H1 (cell line): ENCODE results near the gene ASCC1. TPM values are rescaled to one million over a fixed set of nuclear protein-coding genes. Genes with fewer than 3 reads are reported as not detected.

Experiments used
- NANOG ChIP-seq: IDR thresholded peaks from 2 replicates; pipeline ENCODE4 v1.6.1; 2011; ENCODE audit warnings: low read length, low read depth, mild to moderate bottlenecking, inconsistent platforms; ENCODE audit not compliant: insufficient read depth, poor library complexity, severe bottlenecking
- SIX5 ChIP-seq: IDR thresholded peaks from 2 replicates; pipeline ENCODE4 v1.6.1; 2011; ENCODE audit warnings: mild to moderate bottlenecking, low read depth, low read length
- TBP ChIP-seq: IDR thresholded peaks from 2 replicates; pipeline ENCODE4 v1.6.1; 2011; ENCODE audit warnings: low read depth, low read length, improper control_type of control experiment
- polyA plus RNA-seq, 7 experiments: library from polyadenylated mRNA; depleted of rRNA in 3 of 7; stranded (reverse) in 5 of 7; unstranded in 2 of 7; fragments of >200 nt in 5 of 7; fragments of 200-250 nt in 2 of 7; gene quantifications; 1 replicate in 5 of 7; 2 replicates in 1 of 7; 4 replicates in 1 of 7; pipeline versions ENCODE4 v1.2.1 to v1.2.3, GENCODE V29; 2011 to 2013; ENCODE audit warnings: missing spikeins in 2 of 7, mixed read lengths in 2 of 7
- total RNA-seq: library from RNA; stranded (reverse); fragmentation: NEBNext Ultra II Directional; extraction: Animal tissue kit (Norgen Biotek cat#: 25700); gene quantifications from 2 replicates; pipeline ENCODE4 v1.2.1, GENCODE V29; 2021

Gene ASCC1
- total and polyA plus RNA-seq, 2 of the 8 experiments (the other 6 are each of a cell fraction or from before 2014, with no cell fraction given): 25.6 to 35.8 TPM

GRCh38 chr10:72114706-72115450, 101.2 kb downstream of the ASCC1 start (continued):
- TF ChIP-seq TBP (no peak), NANOG (no peak), SIX5 (no peak)
- TF ChIP-seq, all 59 proteins: peak for 0
